Karpas-422 (cell line): ENCODE measurements around the gene STK11. TPM values are rescaled to one million over a fixed set of nuclear protein-coding genes. Genes with fewer than 3 reads are reported as not detected.

ENCODE experiments used
- DNase-seq: peaks from one replicate; pipeline ENCODE4 v3.0.0-alpha.2; 2015
- H2AFZ ChIP-seq: fragments of 200-600 bp; sonication (generic); 2 replicates; pipeline ENCODE4 v1.6.1; 2014; ENCODE audit warnings: antibody characterized with exemption, low read length, mixed read lengths
- H3K27ac ChIP-seq: fragments of 200-600 bp; sonication (generic); 2 replicates; pipeline ENCODE4 v1.5.1; 2014; ENCODE audit warnings: mild to moderate bottlenecking, low read length, moderate library complexity
- H3K27me3 ChIP-seq: fragments of 200-600 bp; sonication (generic); 2 replicates; pipeline ENCODE4 v1.6.1; 2014; ENCODE audit warnings: low read length, mixed read lengths
- H3K36me3 ChIP-seq: fragments of 200-600 bp; sonication (generic); 2 replicates; pipeline ENCODE4 v1.6.1; 2014; ENCODE audit warnings: low read length, mixed read lengths; ENCODE audit not compliant: insufficient read depth
- H3K4me1 ChIP-seq: fragments of 200-600 bp; sonication (generic); 2 replicates; pipeline ENCODE4 v1.6.1; 2014; ENCODE audit warnings: mild to moderate bottlenecking, low read length, mixed read lengths
- H3K4me2 ChIP-seq: fragments of 200-600 bp; sonication (generic); 2 replicates; pipeline ENCODE4 v1.6.1; 2014; ENCODE audit warnings: low read length, low read depth, mild to moderate bottlenecking; ENCODE audit not compliant: poor library complexity, severe bottlenecking
- H3K4me3 ChIP-seq: fragments of 200-600 bp; sonication (generic); 2 replicates; pipeline ENCODE4 v1.5.1; 2014; ENCODE audit warnings: mild to moderate bottlenecking, antibody characterized with exemption, low read length, mixed read lengths
- H3K79me2 ChIP-seq: fragments of 200-600 bp; sonication (generic); 2 replicates; pipeline ENCODE4 v1.6.1; 2014; ENCODE audit warnings: mild to moderate bottlenecking, low read length, mixed read lengths
- H3K9ac ChIP-seq: fragments of 200-600 bp; sonication (generic); 2 replicates; pipeline ENCODE4 v1.6.0; 2014; ENCODE audit warnings: low read length
- H3K9me2 ChIP-seq: fragments of 200-600 bp; sonication (generic), shearing (Covaris generic); replicated peaks from 2 replicates; pipeline ENCODE4 v1.6.0; 2014; ENCODE audit warnings: mild to moderate bottlenecking, low read length, moderate library complexity; ENCODE audit not compliant: insufficient read depth
- H3K9me3 ChIP-seq: fragments of 300-700, 200-600 bp; sonication (generic); 2 replicates; pipeline ENCODE4 v1.6.1; 2014; ENCODE audit warnings: low read length, mixed read lengths
- H4K20me1 ChIP-seq: fragments of 200-600 bp; sonication (generic); 2 replicates; pipeline ENCODE4 v1.6.1; 2014; ENCODE audit warnings: mild to moderate bottlenecking, antibody characterized with exemption, low read length, low read depth; ENCODE audit not compliant: insufficient read depth
- total RNA-seq: library from RNA; depleted of rRNA; stranded (reverse); fragments of >200 nt; shearing (Covaris generic); gene quantifications from 2 replicates; pipeline ENCODE4 v1.2.3, GENCODE V29; 2014; ENCODE audit warnings: low replicate concordance

The STK11 gene
- total RNA-seq, 1 experiment from 2014 or later = 40.3 TPM

DNA sequence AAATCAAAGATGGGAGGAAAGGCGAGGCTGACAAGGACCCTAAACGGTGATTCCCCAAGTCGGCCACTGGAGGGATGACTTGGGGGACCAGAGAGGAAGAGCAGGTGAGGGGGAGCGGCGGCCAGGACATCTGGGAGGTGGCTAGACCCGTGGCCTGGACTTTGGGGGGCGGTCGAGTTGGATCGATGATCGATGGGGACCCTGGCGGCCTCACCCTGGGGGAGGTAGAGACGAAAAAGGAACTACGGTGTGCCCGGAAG lies 55.9 kb downstream of the STK11 start:
- peak; percentile 85 for DNase-seq
- no peaks in the 10 kb centered on the region for H3K79me2 ChIP-seq
- H3K4me2 ChIP-seq = peak overlapping the region; percentile 84
- H2AFZ ChIP-seq = no peak overlapping the region
- H3K27me3 ChIP-seq = no peaks in the 10 kb centered on the region
- no peaks in the 10 kb centered on the region for H3K9me2 ChIP-seq
- H3K36me3 ChIP-seq = no peaks in the 10 kb centered on the region
- peaks cover 85% of the 10 kb centered on the region for H3K4me1 ChIP-seq
- peak overlapping the region; percentile 79 for H3K4me3 ChIP-seq
- no peaks in the 10 kb centered on the region; the same call in 1 of the 2 replicates for H4K20me1 ChIP-seq
- peak overlapping the region; percentile 88 for H3K27ac ChIP-seq
- peak overlapping the region; percentile 84 for H3K9ac ChIP-seq
- H3K9me3 ChIP-seq = no peaks in the 10 kb centered on the region

- Histone ChIP-seq H3K4me2 (peak overlapping the region; percentile 84), H3K79me2 (no peaks in the 10 kb centered on the region), H3K9me2 (no peaks in the 10 kb centered on the region), H3K4me1 (peaks cover 85% of the 10 kb centered on the region), H3K27me3 (no peaks in the 10 kb centered on the region), H3K36me3 (no peaks in the 10 kb centered on the region), H4K20me1 (no peaks in the 10 kb centered on the region; the same call in 1 of the 2 replicates), H3K4me3 (peak overlapping the region; percentile 79), H2AFZ (no peak overlapping the region), H3K9ac (peak overlapping the region; percentile 84), H3K9me3 (no peaks in the 10 kb centered on the region), H3K27ac (peak overlapping the region; percentile 88)
- DNase-seq = peak; percentile 77
Observed at GRCh38 chr19:1261798-1262622, 56.4 kb downstream of the STK11 start.

DNA sequence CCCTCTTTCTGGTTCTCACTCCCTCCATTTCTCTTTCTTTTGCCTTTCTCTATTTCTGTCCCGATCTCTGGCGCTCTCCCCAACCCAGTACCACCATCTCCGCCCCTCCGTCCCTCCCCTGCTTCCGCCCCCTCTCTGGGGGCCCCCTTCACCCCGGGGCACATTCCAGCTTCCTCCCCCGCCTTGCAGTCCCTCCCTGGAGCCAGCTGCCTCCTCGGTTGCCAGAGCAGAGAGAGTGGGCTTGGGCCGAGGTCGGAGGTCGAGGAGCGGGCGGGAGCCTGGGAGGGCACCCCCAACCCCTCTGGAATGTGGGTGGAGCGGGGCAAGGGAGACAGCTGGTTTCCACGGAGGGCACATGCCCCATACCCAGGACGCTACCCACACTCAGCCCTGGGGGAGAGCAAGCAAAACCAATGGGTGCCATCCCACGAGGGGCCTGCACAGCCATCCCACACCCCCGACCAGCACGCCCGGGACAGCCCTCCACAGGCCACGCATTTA lies 57.1 kb downstream of the STK11 start:
- Histone ChIP-seq H3K4me3 (peak overlapping the region; percentile 79), H3K79me2 (no peaks in the 10 kb centered on the region), H2AFZ (no peak overlapping the region)

DNA sequence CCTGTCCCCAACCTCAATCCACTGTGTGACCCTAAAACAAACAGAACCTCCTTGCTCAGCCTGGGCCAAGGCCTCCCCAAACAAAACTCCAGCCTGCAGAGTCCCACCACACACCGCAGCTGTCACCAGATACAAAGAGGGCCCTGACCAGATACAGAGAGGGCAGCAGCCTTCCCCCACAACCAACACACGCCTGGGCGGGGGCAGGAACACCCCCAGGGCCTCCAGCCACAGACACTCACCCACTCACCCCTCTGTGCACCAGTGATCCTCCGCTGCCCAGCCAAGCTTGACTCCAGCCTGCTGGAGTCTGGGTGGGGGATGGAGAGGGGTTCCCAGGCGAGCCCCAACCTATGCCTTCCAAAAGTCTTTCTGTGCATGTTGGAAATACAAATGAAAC lies 57.6 kb downstream of the STK11 start:
- H3K27ac ChIP-seq = peak overlapping the region; percentile 88
- H3K4me1 ChIP-seq = peaks cover 85% of the 10 kb centered on the region
- no peaks in the 10 kb centered on the region for H3K27me3 ChIP-seq
- no peaks in the 10 kb centered on the region; the same call in 1 of the 2 replicates for H4K20me1 ChIP-seq
- H2AFZ ChIP-seq = no peak overlapping the region
- H3K36me3 ChIP-seq = no peaks in the 10 kb centered on the region
- no peaks in the 10 kb centered on the region for H3K9me3 ChIP-seq
- H3K4me2 ChIP-seq = peak overlapping the region; percentile 84
- H3K9me2 ChIP-seq = no peaks in the 10 kb centered on the region
- H3K79me2 ChIP-seq = no peaks in the 10 kb centered on the region
- no peak for DNase-seq
- H3K9ac ChIP-seq = peak overlapping the region; percentile 84
- H3K4me3 ChIP-seq = peak overlapping the region; percentile 79; the same call in 1 of the 2 replicates

More for the DNA sequence above, 57.1 kb downstream of the STK11 start:
- Histone ChIP-seq H3K9me3 (no peaks in the 10 kb centered on the region), H3K4me2 (peak overlapping the region; percentile 84), H3K4me1 (peaks cover 85% of the 10 kb centered on the region), H3K27me3 (no peaks in the 10 kb centered on the region), H3K9me2 (no peaks in the 10 kb centered on the region), H3K9ac (peak overlapping the region; percentile 84), H3K27ac (peak overlapping the region; percentile 88), H3K36me3 (no peaks in the 10 kb centered on the region), H4K20me1 (no peaks in the 10 kb centered on the region; the same call in 1 of the 2 replicates)
- DNase-seq = peak; percentile 67

DNA sequence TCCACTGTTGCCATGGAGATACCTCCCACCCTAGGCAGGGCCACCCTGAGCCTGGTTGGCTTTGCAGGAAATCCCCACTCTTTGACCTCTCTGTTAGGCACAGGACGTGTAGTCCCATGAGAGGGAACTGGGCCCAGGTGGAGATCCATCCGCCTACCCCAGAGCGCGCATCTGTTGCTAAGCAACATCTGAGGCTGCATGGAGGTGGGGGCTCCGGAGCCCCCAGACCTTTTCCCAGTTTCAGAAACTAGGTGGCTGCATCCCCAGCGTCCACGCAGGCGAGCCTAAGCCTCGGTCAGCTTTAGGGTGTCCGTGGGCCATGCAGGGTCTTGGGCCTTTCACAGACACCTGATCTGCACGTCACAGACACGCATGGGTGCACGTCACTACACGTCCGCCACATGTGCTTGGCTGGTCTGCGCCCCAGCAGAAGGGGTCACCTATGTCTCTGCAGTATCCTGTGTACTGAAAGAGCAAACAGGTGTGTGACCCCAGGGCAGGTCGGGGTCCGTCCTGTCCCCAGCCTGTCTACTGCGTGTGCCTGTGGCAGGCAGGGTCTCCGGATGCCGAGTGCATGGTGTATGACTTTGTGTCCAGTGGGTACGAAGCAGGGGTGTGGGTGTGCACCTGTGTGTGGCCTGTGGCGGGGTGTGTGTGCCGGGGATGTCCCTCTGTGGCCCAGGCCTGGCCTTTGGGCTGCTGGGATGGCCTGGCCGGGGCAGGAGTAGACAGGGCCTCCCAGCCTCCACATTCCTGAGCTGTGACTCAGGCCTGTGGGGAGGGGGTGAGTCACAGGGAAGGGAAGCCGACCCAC lies 59.4 kb downstream of the STK11 start:
- Histone ChIP-seq H3K27me3 (no peaks in the 10 kb centered on the region), H3K9me3 (no peaks in the 10 kb centered on the region), H3K27ac (peak overlapping the region; percentile 90), H3K4me1 (peaks cover 77% of the 10 kb centered on the region), H2AFZ (no peak overlapping the region), H3K4me2 (peak overlapping the region; percentile 53), H3K9me2 (no peaks in the 10 kb centered on the region), H3K4me3 (peak overlapping the region; percentile 49; the same call in 1 of the 2 replicates), H4K20me1 (peaks cover 4% of the 10 kb centered on the region; the same call in 1 of the 2 replicates), H3K9ac (peak overlapping the region; percentile 66), H3K36me3 (no peaks in the 10 kb centered on the region), H3K79me2 (peaks cover 5% of the 10 kb centered on the region)
- DNase-seq = peak; percentile 82

GRCh38 chr19:1265615-1266128 lies 60.1 kb downstream of the STK11 start:
- peak overlapping the region; percentile 66 for H3K4me2 ChIP-seq
- peaks cover 12% of the 10 kb centered on the region for H3K79me2 ChIP-seq
- no peaks in the 10 kb centered on the region for H3K9me2 ChIP-seq
- no peaks in the 10 kb centered on the region for H3K9me3 ChIP-seq
- peaks cover 77% of the 10 kb centered on the region for H3K4me1 ChIP-seq
- H3K9ac ChIP-seq = peak overlapping the region; percentile 66
- no peak for DNase-seq
- peak overlapping the region; percentile 51 for H3K4me3 ChIP-seq
- no peak overlapping the region for H2AFZ ChIP-seq
- peaks cover under 1% of the 10 kb centered on the region; the same call in 1 of the 2 replicates for H3K36me3 ChIP-seq
- peaks cover 11% of the 10 kb centered on the region for H4K20me1 ChIP-seq
- peak overlapping the region; percentile 90 for H3K27ac ChIP-seq
- no peaks in the 10 kb centered on the region for H3K27me3 ChIP-seq

- Histone ChIP-seq H3K27ac (peak overlapping the region; percentile 90), H3K4me2 (peak overlapping the region; percentile 66), H3K9me2 (no peaks in the 10 kb centered on the region), H4K20me1 (peaks cover 18% of the 10 kb centered on the region), H3K79me2 (peaks cover 16% of the 10 kb centered on the region), H2AFZ (no peak overlapping the region), H3K9ac (peak overlapping the region; percentile 53), H3K27me3 (no peaks in the 10 kb centered on the region), H3K36me3 (peaks cover 7% of the 10 kb centered on the region; the same call in 1 of the 2 replicates), H3K4me3 (peak overlapping the region; percentile 51), H3K9me3 (no peaks in the 10 kb centered on the region), H3K4me1 (peaks cover 84% of the 10 kb centered on the region)
- DNase-seq = peak; percentile 97
Observed at GRCh38 chr19:1266129-1266915, 60.7 kb downstream of the STK11 start.
